KOPT-K1 (cell line): ENCODE measurements around the gene SH2D3A.
"Not testable (repeated sequence)": the region's sequence is repeated elsewhere in the genome, so short reads cannot be mapped to it uniquely, and the experiment has no call there.

Experiments used
- H3K27ac ChIP-seq: fragments of 200-600 bp; sonication (generic); 2 replicates; pipeline ENCODE4 v1.5.1; 2016; ENCODE audit warnings: antibody characterized with exemption, mild to moderate bottlenecking, low read depth, low read length; ENCODE audit not compliant: poor library complexity, severe bottlenecking
- H3K36me3 ChIP-seq: fragments of 200-600 bp; sonication (generic); 2 replicates; pipeline ENCODE4 v1.5.1; 2017; ENCODE audit warnings: antibody characterized with exemption, mild to moderate bottlenecking, low read length, moderate library complexity; ENCODE audit not compliant: insufficient read depth
- H3K9me3 ChIP-seq: fragments of 200-600 bp; sonication (generic); 2 replicates; pipeline ENCODE4 v1.5.1; 2017; ENCODE audit warnings: antibody characterized with exemption, low read length, mild to moderate bottlenecking; ENCODE audit not compliant: insufficient read depth, poor library complexity, severe bottlenecking

SH2D3A gene

GRCh38 chr19:6754136-6754535 is 13.1 kb downstream of the SH2D3A start:
- Histone ChIP-seq H3K27ac (no peak overlapping the region), H3K36me3 (no peaks in the 10 kb centered on the region; the same call in 1 of the 2 replicates), H3K9me3 (no peaks in the 10 kb centered on the region)

GRCh38 chr19:6753178-6754031 is 13.8 kb downstream of the SH2D3A start:
- Histone ChIP-seq H3K36me3 (no peaks in the 10 kb centered on the region; the same call in 1 of the 2 replicates), H3K9me3 (no peaks in the 10 kb centered on the region), H3K27ac (no peak overlapping the region)

GRCh38 chr19:6752256-6753177 is 14.7 kb downstream of the SH2D3A start:
- no peaks in the 10 kb centered on the region; the same call in 1 of the 2 replicates for H3K36me3 ChIP-seq
- no peak overlapping the region for H3K27ac ChIP-seq
- H3K9me3 ChIP-seq: no peaks in the 10 kb centered on the region

GRCh38 chr19:6751189-6751588 is 16.0 kb downstream of the SH2D3A start:
- Histone ChIP-seq H3K27ac (no peak overlapping the region), H3K36me3 (no peaks in the 10 kb centered on the region; the same call in 1 of the 2 replicates), H3K9me3 (no peaks in the 10 kb centered on the region)

- no peak overlapping the region for H3K27ac ChIP-seq
- H3K36me3 ChIP-seq: no peaks in the 10 kb centered on the region; the same call in 1 of the 2 replicates
Observed at GRCh38 chr19:6750062-6750461, 17.2 kb downstream of the SH2D3A start.

GRCh38 chr19:6748543-6748942 is 18.7 kb downstream of the SH2D3A start:
- not testable (repeated sequence) for H3K27ac ChIP-seq, H3K9me3 ChIP-seq, H3K36me3 ChIP-seq

More at GRCh38 chr19:6750062-6750461, 17.2 kb downstream of the SH2D3A start:
- H3K9me3 ChIP-seq: no peaks in the 10 kb centered on the region

GRCh38 chr19:6745965-6746364 is 21.3 kb downstream of the SH2D3A start:
- Histone ChIP-seq H3K9me3 (no peaks in the 10 kb centered on the region), H3K36me3 (no peaks in the 10 kb centered on the region; the same call in 1 of the 2 replicates), H3K27ac (no peak overlapping the region)

- Histone ChIP-seq H3K27ac (no peak overlapping the region), H3K36me3 (no peaks in the 10 kb centered on the region), H3K9me3 (no peaks in the 10 kb centered on the region)
Observed at GRCh38 chr19:6744381-6745301, 22.6 kb downstream of the SH2D3A start.

GRCh38 chr19:6743714-6744380 is 23.4 kb downstream of the SH2D3A start:
- Histone ChIP-seq H3K27ac (no peak overlapping the region), H3K36me3 (no peaks in the 10 kb centered on the region), H3K9me3 (no peaks in the 10 kb centered on the region)

GRCh38 chr19:6743066-6743465 is 24.2 kb downstream of the SH2D3A start:
- no peak overlapping the region for H3K27ac ChIP-seq
- H3K36me3 ChIP-seq: no peaks in the 10 kb centered on the region
- no peaks in the 10 kb centered on the region for H3K9me3 ChIP-seq

GRCh38 chr19:6740589-6741343 is 26.5 kb downstream of the SH2D3A start:
- Histone ChIP-seq H3K27ac (no peak overlapping the region), H3K36me3 (no peaks in the 10 kb centered on the region)

GRCh38 chr19:6739883-6740588 is 27.2 kb downstream of the SH2D3A start:
- peak overlapping the region; percentile 39 for H3K27ac ChIP-seq
- H3K36me3 ChIP-seq: no peaks in the 10 kb centered on the region
- no peaks in the 10 kb centered on the region for H3K9me3 ChIP-seq

More at GRCh38 chr19:6740589-6741343, 26.5 kb downstream of the SH2D3A start:
- H3K9me3 ChIP-seq: no peaks in the 10 kb centered on the region

- Histone ChIP-seq H3K27ac (peak within 1 kb of the TSS; percentile 65), H3K9me3 (no peaks in the 10 kb centered on the region)
Observed at GRCh38 chr19:6739390-6739882, 27.8 kb downstream of the SH2D3A start, which contains the start of gene TRIP10. TRIP10 (plus strand) TSS chr19:6739680; CDS start chr19:6739762, 82 bp downstream.

More at GRCh38 chr19:6739390-6739882, 27.8 kb downstream of the SH2D3A start, which contains the start of gene TRIP10:
- H3K36me3 ChIP-seq: no peaks in the 10 kb centered on the region
